Posterior cingulate gyrus (tissue), 11 donors: Measurements from ENCODE around the gene HEATR1.
"Not testable (repeated sequence)": the region's sequence is repeated elsewhere in the genome, so short reads cannot be mapped to it uniquely, and the experiment has no call there.

Source experiments
- DNase-seq, 10 donors: peaks; one replicate each; pipeline versions ENCODE4 v3.0.0 to v3.0.0-alpha.2; 2020 to 2021; ENCODE audit warnings: mixed read lengths in 3 of 10
- intact Hi-C: fragments of 100-400 bp; cut with DNase I; formaldehyde crosslinking; loops from one replicate; pipeline ENCODE4 v1.15.1; 2023

HEATR1 gene

DNA sequence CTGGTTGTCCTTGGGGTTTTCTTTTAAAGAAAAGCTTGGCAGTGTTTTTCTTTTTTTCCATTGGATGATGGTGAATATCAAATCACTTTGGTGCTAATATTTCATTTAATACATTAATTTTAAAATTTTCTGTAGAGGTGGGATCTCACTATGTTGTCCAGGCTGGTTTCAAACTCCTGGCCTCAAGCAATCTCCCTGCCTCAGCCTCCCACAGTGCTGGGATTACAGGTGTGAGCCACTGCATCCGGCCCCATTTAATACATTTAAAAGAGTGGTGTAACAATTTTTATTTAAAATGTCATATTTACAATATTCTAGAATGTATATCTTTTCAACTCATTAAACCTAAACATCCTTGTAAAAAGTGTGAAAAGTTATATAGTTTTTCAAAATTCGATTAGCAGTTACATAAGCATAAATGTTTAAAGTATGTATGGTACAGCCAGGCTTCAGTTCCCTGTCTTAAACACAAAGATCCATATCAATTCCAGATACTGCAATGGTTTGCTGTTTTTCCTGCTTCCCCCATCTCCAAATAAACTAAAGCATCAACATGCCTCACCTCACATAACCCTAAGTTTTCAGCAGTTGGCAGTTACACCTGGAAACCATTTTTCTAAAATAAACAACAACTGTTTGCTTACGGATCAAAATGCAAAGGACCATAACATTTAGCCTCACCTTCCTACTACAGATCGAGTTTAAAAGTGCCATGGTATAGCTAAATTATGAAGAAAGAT, 89.4 kb downstream of the HEATR1 start:
- DNase-seq: no peak
- intact Hi-C loops: no loop called here

DNA sequence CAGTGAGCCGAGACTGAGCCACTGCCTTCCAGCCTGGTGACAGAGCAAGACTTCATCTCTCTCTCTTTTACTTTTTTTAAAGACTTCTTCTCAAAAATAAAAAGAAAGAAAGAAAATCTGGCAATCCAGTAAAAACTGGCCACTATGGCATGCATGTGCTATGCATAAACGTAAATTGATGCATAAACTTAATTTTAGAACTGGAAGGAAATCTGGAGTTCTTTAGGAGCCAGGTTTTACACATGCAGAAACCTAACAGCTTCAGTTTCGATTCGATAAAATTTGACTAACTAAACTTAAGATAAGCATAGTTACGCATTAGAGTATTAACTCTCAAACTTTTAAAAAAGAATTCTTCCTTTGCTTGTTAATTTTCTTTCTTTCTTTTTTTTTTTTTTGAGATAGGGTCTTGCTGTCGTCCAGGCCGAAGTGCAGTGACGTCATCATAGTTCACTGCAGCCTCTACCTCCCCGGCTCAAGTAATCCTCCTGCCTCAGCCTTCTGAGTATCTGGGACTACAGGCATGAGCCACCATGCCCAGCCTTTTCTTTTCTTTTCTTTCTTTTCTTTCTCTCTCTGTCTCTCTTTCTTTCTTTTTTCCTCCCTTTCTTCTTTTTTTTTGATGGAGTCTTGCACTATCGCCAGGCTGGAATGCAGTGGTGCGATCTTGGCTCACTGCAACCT, 92.4 kb downstream of the HEATR1 start:
- no peak for DNase-seq
- intact Hi-C loops: no loop called here

DNA sequence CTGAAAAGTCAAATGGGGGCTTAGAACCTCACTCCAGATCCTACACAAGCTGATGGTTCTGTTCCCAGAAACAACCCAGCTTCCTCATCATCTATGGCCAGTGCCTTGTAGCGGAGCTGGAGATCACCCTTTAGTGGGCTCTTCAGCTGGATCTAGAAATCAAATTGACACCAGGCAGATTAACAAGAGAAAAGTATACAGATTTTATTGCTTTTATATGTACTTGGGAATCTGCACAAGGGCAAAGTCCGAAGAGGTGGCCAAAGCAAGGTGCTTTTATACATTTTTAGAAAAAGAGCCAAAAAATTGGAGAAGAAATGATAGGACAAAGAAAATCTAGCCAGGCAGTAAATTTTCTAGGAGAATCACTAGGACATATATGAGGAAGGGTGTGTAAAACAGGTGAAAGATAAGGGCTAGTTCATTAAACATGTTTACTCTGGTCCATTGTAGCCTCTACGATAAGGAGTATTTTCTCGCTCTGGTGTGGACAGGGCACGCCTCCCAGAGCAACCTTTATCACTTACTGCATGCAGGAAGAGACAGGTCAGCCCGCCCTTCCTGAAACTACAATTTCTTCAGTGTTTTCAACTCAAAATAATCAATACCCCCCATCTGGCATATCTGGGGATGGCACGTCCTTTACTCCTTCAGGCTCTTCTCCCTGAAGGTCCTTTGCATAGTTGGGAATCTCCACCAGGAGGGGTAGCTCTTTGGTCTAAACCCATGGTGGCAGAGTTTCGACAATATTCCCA, 94.5 kb downstream of the HEATR1 start:
- intact Hi-C loops: no loop called here
- no peak for DNase-seq

DNA sequence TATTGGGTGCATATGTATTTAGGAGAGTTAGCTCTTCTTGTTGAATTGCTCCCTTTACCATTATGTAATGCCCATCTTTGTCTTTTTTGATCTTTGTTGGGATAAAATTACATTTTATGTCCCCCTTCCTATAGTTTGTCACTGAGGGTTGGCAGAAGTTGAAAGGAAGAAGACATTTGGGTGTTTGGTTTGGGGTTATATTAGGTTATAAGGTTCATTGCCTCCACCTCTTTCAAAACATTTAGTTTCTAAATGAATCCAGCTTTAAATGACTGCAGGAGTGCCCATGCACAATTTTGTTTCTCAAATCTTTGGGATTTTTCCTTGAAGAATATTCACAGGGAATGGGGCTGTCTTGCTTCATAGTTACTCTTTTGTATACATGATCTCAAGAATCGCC, 95.1 kb downstream of the HEATR1 start:
- DNase-seq: no peak
- intact Hi-C loops: no loop called here

DNA sequence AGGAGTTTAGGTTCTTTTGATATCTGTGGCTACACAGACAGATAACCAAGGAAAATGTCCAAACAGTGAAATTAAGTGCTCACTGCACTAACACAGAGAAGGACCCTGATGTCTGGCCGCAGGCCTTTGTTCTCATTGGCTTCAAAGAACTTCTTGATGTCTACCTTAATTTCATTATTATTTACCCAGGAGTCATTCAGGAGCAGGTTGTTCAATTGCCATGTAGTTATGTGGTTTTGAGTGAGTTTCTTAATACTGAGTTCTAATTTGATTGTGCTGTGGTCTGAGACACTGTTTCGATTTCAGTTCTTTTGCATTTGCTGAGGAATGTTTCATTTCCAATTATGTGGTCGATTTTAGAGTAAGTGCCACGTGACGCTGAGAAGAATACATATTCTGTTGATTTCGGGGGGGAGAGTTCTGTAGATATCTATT, 95.7 kb downstream of the HEATR1 start:
- intact Hi-C loops: no loop called here
- no peak for DNase-seq

DNA sequence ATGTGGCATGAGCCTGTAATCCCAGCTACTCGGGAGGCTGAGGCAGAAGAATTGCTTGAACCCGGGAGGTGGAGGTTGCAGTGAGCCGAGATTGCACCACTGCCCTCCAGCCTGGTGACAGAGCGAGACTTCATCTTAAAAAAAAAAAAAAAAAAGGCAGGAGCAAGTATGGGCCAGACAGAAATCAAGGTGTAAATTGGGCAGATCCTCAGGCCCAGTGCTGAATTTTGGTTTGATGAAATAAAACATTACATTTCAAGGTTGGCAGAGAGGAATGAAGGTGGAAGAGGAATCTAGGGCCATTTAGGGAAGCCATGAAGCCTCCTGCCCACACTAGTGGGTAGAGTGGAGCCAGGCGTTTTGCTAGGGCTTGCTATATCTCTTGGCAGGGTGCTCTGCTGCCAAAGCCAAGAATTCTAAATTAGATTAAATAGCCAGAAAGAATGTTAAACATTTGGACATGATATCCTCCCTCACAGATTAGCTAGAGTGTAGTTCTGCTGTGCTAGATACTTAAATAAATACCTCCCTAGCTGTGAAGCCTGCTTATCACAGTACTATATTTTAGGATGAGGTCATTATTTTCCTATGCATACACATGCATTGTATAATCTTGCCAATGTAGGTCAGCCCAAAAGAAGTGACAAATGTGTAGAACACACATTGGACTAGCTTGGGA, 97.2 kb downstream of the HEATR1 start:
- peak in 2 of 10 donors; percentile 16 to 24 for DNase-seq
- intact Hi-C loops: no loop called here

DNA sequence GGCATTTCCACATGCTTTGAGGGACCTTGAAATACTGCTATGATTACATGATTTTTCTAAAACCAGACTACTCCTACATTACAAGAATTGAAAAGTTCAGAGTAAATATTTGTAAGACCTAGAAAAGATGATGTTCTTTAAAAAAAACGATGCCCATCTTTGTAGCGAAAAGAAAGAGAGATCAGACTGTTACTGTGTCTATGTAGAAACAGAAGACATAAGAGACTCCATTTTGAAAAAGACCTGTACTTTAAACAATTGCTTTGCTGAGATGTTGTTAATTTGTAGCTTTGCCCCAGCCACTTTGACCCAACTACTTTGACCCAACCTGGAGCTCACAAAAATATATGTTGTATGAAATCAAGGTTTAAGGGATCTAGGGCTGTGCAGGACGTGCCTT, 100.0 kb downstream of the HEATR1 start:
- intact Hi-C loops, DNase-seq: not testable (repeated sequence)

DNA sequence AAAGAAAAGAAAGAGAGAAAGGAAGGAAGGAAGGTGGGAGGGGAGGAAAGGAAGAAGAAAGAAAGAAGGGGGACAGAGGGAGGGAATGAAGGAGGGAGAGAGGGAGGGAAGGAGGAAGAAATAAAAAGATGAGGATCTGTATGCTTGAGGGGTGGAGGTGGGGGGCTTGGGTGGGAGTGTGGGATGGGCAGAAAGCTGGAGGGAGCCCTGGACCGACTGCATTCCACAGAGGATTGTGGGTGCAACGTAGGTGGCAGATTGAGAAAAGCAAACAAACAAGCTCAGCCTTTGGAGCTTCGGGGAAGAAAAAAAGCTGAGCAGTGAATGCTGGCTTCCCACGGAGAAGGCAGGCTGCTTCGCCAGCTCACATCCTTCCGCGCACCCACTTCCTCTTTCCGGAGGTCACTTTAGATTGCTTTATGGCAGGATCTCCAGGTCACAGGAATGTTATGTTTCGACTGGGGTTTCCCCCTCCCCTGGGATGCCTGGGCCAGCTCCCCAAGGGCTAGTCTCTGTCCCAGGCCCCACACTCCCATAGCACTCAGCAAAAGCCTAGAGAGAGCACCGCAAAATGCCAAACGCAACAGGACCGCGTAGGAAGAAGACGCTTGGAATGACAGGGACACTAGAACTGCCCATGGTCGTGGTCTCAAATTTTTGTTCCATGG, 101.2 kb downstream of the HEATR1 start:
- intact Hi-C loops: no loop called here
- DNase-seq: peak in 6 of 10 donors; percentile 18 to 86 (median 24)

DNA sequence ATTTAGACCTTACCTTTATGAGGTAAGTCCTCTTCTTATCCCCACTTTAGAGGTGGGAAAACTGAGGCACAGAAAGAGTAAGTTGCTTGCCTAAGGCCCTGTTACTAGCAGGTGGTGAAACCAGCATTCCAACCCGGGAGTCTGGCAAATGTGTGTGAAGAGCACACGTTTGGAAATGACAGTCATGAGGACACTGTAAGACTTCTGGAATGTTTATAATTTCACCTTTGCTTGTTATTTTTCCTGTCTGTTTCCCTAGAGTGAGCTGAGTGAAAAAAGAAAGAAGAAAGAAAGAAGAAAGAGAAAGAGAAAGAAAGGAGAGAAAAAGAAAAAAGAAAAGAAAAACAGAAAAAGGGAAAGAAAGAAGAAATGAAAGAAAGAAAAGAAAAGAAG, 101.7 kb downstream of the HEATR1 start:
- intact Hi-C loops: no loop called here
- no peak for DNase-seq

DNA sequence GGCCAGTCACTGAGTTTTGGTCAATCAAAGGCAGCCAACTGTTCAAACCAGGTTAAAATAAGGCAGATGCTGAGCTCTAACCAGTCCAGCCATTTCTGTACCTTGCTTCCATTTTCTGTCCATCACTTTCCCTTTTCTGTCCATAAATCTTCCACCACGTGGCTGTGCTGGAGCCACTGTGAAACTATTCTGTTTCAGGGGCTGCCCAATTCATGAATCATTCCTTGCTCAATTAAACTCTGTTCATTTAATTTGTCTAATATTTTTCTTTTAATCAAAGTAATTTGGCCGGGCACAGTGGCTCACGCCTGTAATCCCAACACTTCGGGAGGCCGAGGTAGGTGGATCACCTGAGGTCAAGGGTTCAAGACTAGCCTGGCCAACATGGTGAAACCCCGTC, 103.2 kb downstream of the HEATR1 start:
- intact Hi-C loops: no loop called here
- no peak for DNase-seq
